Neural progenitor cell (in vitro differentiated cells): ENCODE data around the gene CNOT2. TPM values are rescaled to one million over a fixed set of nuclear protein-coding genes. Genes with fewer than 3 reads are reported as not detected.

Source experiments
- DNase-seq: peaks from one replicate; pipeline ENCODE4 v3.0.0-alpha.2; 2016; ENCODE audit warnings: low spot score
- H2AFZ ChIP-seq: fragments of 200-600 bp; sonication (generic); replicated peaks from 2 replicates; pipeline ENCODE4 v1.6.1; 2016; ENCODE audit warnings: antibody characterized with exemption
- H3F3A ChIP-seq: fragments of 200-600 bp; sonication (generic); 2 replicates; pipeline ENCODE4 v1.6.1; 2016; ENCODE audit warnings: antibody characterized with exemption, low read depth
- H3K27ac ChIP-seq: fragments of 200-600 bp; sonication (generic); 2 replicates; pipeline ENCODE4 v1.5.1; 2016; ENCODE audit warnings: mild to moderate bottlenecking
- H3K27me3 ChIP-seq: fragments of 200-600 bp; sonication (generic); 2 replicates; pipeline ENCODE4 v1.6.1; 2016; ENCODE audit warnings: mild to moderate bottlenecking, moderate library complexity
- H3K36me3 ChIP-seq: fragments of 200-600 bp; sonication (generic); 2 replicates; pipeline ENCODE4 v1.5.1; 2016
- H3K4me1 ChIP-seq: fragments of 200-600 bp; sonication (generic); 2 replicates; pipeline ENCODE4 v1.6.1; 2016; ENCODE audit warnings: mixed run types
- H3K4me2 ChIP-seq: fragments of 200-600 bp; sonication (generic); 2 replicates; pipeline ENCODE4 v1.6.1; 2016
- H3K4me3 ChIP-seq: fragments of 200-600 bp; sonication (generic); 2 replicates; pipeline ENCODE4 v1.5.1; 2016
- H3K79me2 ChIP-seq: fragments of 200-600 bp; sonication (generic); 2 replicates; pipeline ENCODE4 v1.6.1; 2016; ENCODE audit warnings: low read depth
- H3K9ac ChIP-seq: fragments of 200-600 bp; sonication (generic); 2 replicates; pipeline ENCODE4 v1.6.1; 2016
- H3K9me3 ChIP-seq: fragments of 200-600 bp; sonication (generic); 2 replicates; pipeline ENCODE4 v1.5.1; 2016; ENCODE audit warnings: low read depth
- H4K20me1 ChIP-seq: fragments of 200-600 bp; sonication (generic); 2 replicates; pipeline ENCODE4 v1.6.1; 2016; ENCODE audit warnings: low read depth
- H3K27ac Mint-ChIP-seq: 3 replicates; pipeline ENCODE4 v1.8.0; 2021; ENCODE audit warnings: mixed read lengths
- H3K27me3 Mint-ChIP-seq: 2 replicates; pipeline ENCODE4 v1.8.0; 2022; ENCODE audit warnings: low read depth, mild to moderate bottlenecking, inconsistent platforms, moderate library complexity, mixed read lengths; ENCODE audit not compliant: insufficient read depth
- H3K36me3 Mint-ChIP-seq: 3 replicates; pipeline ENCODE4 v1.8.0; 2021; ENCODE audit warnings: mixed read lengths
- H3K4me1 Mint-ChIP-seq: 3 replicates; pipeline ENCODE4 v1.8.0; 2021; ENCODE audit warnings: mixed read lengths
- H3K4me3 Mint-ChIP-seq: 3 replicates; pipeline ENCODE4 v1.8.0; 2021; ENCODE audit warnings: mild to moderate bottlenecking, moderate library complexity, mixed read lengths
- H3K9me3 Mint-ChIP-seq: 3 replicates; pipeline ENCODE4 v1.8.0; 2020; ENCODE audit warnings: mixed read lengths
- CTCF ChIP-seq: fragments of 200-600 bp; sonication (generic); IDR thresholded peaks from 2 replicates; pipeline ENCODE4 v1.5.1; 2017; ENCODE audit warnings: antibody characterized with exemption, mild to moderate bottlenecking
- EZH2 ChIP-seq: fragments of 200-600 bp; sonication (generic); IDR thresholded peaks from 2 replicates; pipeline ENCODE4 v1.6.1; 2017; ENCODE audit warnings: antibody characterized with exemption, mild to moderate bottlenecking, moderate library complexity
- EZH2phosphoT487 ChIP-seq: fragments of 200-600 bp; sonication (generic); IDR thresholded peaks from 2 replicates; pipeline ENCODE4 v1.6.1; 2017; ENCODE audit warnings: antibody characterized with exemption
- total RNA-seq: library from RNA; depleted of rRNA; stranded (reverse); fragments of >200 nt; gene quantifications from 2 replicates; pipeline ENCODE4 v1.2.3, GENCODE V29; 2015; ENCODE audit warnings: low replicate concordance

Gene CNOT2
- total RNA-seq, 1 donor from 2014 or later = 250 TPM

- Histone ChIP-seq H3K9ac (no peak overlapping the region), H3F3A (no peaks in the 10 kb centered on the region), H3K4me2 (no peak overlapping the region), H4K20me1 (peaks cover 66% of the 10 kb centered on the region), H3K27ac (no peak overlapping the region), H3K4me1 (peaks cover 22% of the 10 kb centered on the region), H3K4me3 (no peak overlapping the region), H3K27me3 (no peaks in the 10 kb centered on the region), H2AFZ (no peak overlapping the region), H3K9me3 (no peaks in the 10 kb centered on the region), H3K79me2 (peaks cover 100% of the 10 kb centered on the region), H3K36me3 (peaks cover 3% of the 10 kb centered on the region)
- no peaks in the 10 kb centered on the region for H3K4me1 Mint-ChIP-seq
- no peak overlapping the region for H3K27ac Mint-ChIP-seq
- no peaks in the 10 kb centered on the region for H3K27me3 Mint-ChIP-seq
- TF ChIP-seq EZH2 (no peak), CTCF (no peak), EZH2phosphoT487 (no peak)
- DNase-seq = no peak
- peaks cover 53% of the 10 kb centered on the region for H3K9me3 Mint-ChIP-seq
- H3K36me3 Mint-ChIP-seq = peaks cover 59% of the 10 kb centered on the region
- no peak overlapping the region for H3K4me3 Mint-ChIP-seq
These were observed 29.3 kb downstream of the CNOT2 start for GRCh38 chr12:70272510-70272909.

- DNase-seq = no peak
- Mint-ChIP-seq H3K4me3 (no peak overlapping the region), H3K36me3 (peaks cover 73% of the 10 kb centered on the region), H3K27ac (no peak overlapping the region), H3K27me3 (no peaks in the 10 kb centered on the region), H3K4me1 (no peaks in the 10 kb centered on the region), H3K9me3 (peaks cover 49% of the 10 kb centered on the region)
- H2AFZ ChIP-seq = no peak overlapping the region
- peaks cover 19% of the 10 kb centered on the region for H3K4me1 ChIP-seq
- H4K20me1 ChIP-seq = peaks cover 52% of the 10 kb centered on the region
- H3K36me3 ChIP-seq = peaks cover 16% of the 10 kb centered on the region
- no peak overlapping the region for H3K4me2 ChIP-seq
- no peaks in the 10 kb centered on the region for H3K9me3 ChIP-seq
- no peak overlapping the region for H3K4me3 ChIP-seq
- no peak overlapping the region for H3K9ac ChIP-seq
- peaks cover 100% of the 10 kb centered on the region for H3K79me2 ChIP-seq
- H3K27me3 ChIP-seq = no peaks in the 10 kb centered on the region
- H3K27ac ChIP-seq = no peak overlapping the region
- H3F3A ChIP-seq = no peaks in the 10 kb centered on the region
- TF ChIP-seq EZH2phosphoT487 (no peak), EZH2 (no peak), CTCF (no peak)
These were observed 31.8 kb downstream of the CNOT2 start for GRCh38 chr12:70275045-70275444.

- H3F3A ChIP-seq = no peaks in the 10 kb centered on the region
- no peaks in the 10 kb centered on the region for H3K27me3 ChIP-seq
- H4K20me1 ChIP-seq = peaks cover 22% of the 10 kb centered on the region
- H3K9me3 ChIP-seq = no peaks in the 10 kb centered on the region
- H3K4me1 ChIP-seq = no peaks in the 10 kb centered on the region
- peaks cover 100% of the 10 kb centered on the region for H3K79me2 ChIP-seq
- no peak for DNase-seq
- Mint-ChIP-seq H3K27ac (no peak overlapping the region), H3K36me3 (peaks cover 62% of the 10 kb centered on the region), H3K4me1 (no peaks in the 10 kb centered on the region), H3K9me3 (peaks cover 37% of the 10 kb centered on the region), H3K27me3 (no peaks in the 10 kb centered on the region), H3K4me3 (no peak overlapping the region)
- H3K4me2 ChIP-seq = no peak overlapping the region
- no peak overlapping the region for H3K9ac ChIP-seq
- no peak overlapping the region for H3K4me3 ChIP-seq
- H2AFZ ChIP-seq = no peak overlapping the region
- no peak for TF ChIP-seq EZH2
- TF ChIP-seq EZH2phosphoT487 = no peak
- TF ChIP-seq CTCF = no peak
- no peak overlapping the region for H3K27ac ChIP-seq
- peaks cover 16% of the 10 kb centered on the region for H3K36me3 ChIP-seq
These were observed 34.7 kb downstream of the CNOT2 start for GRCh38 chr12:70277973-70278372.
